ENCODE measurements around the gene DCBLD1.
"Not testable (repeated sequence)": the region's sequence is repeated elsewhere in the genome, so short reads cannot be mapped to it uniquely, and the experiment has no call there.

Gene DCBLD1

DNA sequence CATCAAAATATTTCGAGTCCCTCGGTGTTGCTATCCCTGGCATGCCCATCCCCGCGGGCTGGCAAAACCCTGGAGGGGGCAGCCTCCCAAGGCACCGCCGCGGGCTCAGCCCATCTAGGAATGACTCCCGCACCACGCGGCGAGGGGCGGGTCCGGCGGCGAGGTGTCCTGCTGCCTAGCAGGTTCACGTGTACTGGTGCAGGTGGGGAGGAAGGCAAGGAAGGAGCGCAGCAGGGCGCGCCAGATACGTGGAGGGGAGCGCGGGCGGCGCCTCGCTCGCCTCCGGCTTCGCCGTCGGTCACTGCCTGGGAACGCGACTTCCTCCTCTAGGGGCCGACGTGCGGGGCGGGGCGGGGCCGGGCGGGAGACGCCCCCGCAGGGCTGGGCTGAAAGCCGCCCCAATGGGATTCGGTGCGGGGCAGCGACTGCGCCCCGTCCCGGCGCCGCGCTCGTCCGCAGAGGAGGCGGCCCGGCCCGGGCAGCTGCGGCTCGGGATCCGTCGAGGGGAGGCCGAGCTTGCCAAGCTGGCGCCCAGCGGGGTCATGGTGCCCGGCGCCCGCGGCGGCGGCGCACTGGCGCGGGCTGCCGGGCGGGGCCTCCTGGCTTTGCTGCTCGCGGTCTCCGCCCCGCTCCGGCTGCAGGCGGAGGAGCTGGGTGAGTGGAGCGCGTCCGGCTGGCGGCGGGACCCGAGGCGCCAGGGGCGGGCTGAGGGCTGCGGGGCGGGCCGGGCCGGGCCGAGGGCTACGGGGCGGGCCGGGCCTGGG lies at the start of gene DCBLD1:
DCBLD1 (plus strand) TSS at position 435 of the 764 bp plus-strand sequence; CDS start at position 543, 108 bp downstream.
- DNase-seq (ENCODE audit: low read depth in 2 of 2): peak; percentile 47 to 49

DNA sequence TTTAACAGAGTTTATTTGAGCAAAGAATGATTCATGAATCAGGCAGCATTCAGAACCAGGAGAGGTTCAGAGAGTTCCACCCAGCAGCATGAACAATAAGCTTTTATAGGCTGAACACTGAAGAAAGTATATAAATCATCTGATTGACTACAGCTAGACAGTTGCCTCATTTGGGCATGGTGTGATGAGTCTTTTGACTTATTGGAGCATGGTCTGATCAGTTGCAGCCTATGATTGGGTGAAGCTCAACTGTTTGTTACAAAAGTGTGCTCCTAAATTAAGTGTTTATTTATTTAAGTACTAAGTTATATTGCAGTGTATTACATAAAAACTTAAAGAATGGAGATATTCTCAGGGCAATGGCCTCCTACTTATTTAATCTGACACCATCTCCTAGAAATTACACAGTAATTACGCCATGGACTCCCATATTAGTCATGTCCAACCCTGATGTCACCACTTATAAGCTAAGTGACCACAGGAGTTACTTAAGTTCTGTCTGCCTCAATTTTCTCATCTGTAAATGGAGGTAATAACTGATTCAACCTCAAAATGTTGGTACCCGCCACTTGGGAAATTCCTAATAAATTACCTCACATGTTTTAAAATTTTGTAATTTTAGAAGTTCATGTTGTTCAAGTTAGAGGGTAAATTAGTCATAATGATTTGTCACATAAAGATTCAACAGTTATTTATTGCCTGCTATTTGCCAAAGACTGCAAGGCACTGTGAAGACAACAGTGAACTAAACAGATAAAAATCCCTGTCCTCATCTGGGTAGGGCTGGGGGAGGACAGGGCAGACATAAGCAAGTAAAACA lies 41.6 kb upstream of the DCBLD1 start:
- DNase-seq (ENCODE audit: low read depth in 2 of 2): no peak

DNA sequence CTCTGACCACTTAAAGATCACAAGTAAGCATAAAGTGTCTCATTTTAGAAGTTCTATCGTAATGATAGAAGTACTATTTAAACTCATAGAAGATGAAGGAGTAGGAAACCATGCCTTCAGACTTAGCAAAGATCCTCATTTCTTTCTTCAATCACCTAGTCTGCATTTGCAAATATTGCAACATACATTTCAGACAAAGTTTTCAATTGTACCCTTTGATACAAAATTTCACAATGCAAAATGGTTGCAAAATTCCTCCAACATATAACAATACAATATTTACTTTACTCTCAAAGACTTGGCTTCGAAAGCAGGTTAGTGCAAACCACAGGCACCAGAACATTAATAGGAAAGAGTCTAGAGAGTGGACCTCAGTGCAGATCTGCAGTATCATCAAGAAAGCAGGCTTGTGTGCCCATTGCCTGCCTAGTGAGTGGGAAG lies 40.6 kb upstream of the DCBLD1 start:
- DNase-seq (ENCODE audit: low read depth in 2 of 2): no peak

DNA sequence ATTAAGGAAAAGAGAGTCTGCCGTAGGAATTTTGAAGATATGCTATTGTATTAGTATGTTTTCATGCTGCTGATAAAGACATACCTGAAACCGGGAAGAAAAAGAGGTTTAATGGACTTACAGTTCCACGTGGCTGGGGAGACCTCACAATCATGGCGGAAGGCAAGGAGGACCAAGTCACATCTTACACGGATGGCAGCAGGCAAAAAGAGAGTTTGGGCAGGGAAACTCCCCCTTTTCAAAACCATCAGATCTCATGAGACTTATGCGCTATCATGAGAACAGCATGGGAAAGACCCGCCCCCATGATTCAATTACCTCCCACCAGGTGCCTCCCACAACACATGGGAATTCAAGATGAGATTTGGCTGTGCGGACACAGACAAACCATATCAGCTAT lies 40.2 kb upstream of the DCBLD1 start:
- DNase-seq (ENCODE audit: low read depth in 2 of 2): not testable (repeated sequence)

DNA sequence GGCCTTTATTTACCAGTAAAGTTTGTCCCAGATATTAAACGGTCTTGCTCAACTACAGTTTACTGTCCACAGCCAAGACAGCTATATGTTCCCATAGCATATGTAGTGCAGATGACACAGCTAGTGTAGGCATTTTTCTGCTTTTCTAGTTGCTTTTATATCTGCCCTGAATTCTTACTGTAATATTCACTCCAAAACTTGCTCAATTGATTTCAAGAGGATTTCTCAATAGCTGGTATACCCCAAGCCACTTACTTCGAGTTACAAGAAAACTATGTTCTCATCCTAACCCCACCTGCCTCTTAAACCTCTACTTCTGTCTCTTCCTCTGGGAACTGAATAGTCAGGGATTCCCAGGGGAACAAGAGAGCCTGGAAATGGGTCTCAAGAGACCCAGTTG lies 37.9 kb upstream of the DCBLD1 start:
- DNase-seq (ENCODE audit: low read depth in 2 of 2): no peak

DNA sequence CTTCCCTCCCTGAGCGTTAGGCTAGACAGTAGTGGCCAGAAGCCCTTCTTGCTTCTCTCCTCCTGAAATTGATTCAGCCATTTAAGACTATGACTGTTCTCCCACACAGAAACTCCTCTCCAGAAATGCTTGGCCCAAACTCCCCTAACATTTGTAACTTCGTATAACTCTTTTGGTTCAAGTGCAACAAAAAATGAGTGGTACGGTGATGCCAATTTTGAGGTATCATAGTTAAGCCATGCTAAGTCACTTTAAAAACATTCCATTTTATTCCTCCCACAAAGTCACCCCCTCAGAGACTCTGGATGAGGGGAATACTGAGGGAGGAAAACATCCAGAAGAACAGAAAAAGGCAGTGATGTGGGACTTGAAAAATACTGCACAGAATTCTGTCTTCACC lies 35.6 kb upstream of the DCBLD1 start:
- no peak for DNase-seq (ENCODE audit: low read depth in 2 of 2)

DNA sequence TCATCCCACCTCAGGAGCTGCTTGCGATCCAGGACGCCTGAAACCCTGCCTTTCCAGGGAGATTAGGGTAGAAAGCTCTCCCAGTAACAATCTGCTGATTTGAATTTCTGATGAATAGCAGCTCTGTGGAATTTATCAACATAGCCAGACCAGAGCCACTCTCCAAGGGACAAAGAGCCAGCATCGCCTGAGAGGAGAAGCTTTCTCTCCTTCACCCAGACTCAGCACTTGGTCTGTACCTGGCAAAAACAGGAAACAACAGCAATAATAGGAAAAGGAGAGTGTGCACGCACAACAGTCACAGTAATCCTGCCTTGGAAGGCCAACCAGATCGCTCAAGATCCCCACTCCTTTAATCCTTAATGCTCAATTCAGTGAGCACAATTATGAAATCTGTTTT lies 34.5 kb upstream of the DCBLD1 start:
- DNase-seq (ENCODE audit: low read depth in 2 of 2): no peak

DNA sequence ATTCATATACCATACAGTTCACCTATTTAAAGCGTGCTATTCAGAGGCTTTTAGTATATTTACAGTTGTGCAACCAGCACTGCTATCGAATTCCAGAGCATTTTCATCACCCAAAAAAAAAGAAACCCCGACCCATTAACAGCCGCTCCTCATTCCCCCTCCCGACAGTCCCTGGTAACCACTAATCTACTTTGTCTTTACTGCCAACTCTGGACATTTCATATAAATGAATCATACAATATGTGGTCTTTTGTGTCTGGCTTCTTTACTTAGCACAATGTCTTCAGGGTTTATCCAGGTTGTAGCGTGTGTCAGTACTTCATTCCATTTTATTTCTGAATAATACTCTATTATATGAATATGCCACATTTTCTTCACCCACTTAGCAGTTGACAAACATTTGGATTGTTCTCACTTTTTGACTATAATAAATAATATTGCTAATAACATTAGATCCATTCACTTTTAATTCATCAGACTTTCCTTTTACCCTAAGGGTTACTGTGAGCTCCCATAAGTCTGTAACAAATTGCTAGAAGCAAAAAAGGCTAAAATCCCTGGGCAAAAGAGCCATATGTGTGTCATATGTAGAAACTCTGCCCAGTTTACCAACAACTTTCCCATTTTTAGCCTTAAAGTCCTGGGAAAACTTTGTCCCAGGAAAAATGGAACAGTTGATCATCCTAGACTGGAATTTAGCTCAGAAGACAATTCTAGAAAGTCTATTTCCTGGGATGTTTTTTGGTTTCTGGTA lies 33.6 kb upstream of the DCBLD1 start:
- no peak for DNase-seq (ENCODE audit: low read depth in 2 of 2)

DNA sequence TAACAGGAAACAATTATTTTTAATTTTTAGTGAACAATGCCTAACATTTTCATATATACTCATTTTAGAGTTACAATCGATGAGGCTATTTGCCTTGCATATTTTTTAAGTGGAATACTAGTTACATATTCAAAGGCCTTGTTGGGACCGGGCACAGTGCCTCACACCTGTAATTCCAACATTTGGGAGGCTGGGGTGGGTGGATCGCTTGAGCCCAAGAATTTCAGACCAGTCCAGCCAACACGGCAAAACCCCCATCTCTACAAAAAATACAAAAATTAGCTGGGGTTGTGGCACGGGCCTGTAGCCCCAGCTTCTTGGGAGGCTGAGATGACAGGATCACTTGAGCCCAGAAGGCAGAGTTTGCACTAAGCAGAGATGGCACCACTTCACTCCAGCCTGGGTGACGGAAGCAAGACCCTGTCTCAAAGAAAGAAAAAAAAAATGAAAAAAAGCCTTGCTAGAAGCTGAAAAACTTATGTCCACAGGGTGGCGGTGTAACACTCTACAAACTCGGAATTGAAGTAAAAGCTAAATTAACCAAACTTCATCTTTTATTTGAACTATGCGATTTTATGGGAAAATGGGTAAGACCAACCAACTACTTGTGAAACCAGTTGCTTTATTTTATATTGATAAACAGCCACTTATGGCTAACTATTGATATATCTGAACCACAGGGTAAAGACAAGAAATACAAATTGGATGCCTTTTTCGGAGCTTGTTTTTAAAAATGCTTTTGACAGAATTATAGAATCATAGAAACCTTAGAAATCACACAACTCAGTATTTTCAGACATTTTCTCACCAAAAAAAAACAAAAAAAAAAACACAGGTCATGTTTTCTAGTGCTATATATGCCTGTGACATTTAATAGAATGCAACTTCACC lies 32.7 kb upstream of the DCBLD1 start:
- DNase-seq (ENCODE audit: low read depth in 2 of 2): peak; percentile 13

DNA sequence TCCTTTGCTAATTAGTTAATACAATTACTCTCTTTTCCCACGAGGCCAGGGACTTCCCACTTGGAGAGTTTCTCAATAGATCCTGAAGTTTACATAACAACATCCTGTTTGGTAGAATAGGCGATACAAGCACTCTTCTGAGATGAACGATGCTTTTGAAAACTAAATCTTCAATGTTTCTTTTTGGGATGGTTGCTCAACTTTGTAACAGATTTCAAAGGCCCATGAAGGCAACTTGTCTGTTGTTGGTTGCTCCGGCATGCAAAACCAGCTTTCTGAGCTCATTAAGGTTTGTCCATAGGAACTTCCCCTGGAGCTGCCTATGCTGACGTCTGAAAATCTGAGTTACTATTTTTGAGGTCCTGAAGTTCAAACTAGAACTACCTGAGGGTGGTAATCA lies 30.8 kb upstream of the DCBLD1 start:
- no peak for DNase-seq (ENCODE audit: low read depth in 2 of 2)

DNA sequence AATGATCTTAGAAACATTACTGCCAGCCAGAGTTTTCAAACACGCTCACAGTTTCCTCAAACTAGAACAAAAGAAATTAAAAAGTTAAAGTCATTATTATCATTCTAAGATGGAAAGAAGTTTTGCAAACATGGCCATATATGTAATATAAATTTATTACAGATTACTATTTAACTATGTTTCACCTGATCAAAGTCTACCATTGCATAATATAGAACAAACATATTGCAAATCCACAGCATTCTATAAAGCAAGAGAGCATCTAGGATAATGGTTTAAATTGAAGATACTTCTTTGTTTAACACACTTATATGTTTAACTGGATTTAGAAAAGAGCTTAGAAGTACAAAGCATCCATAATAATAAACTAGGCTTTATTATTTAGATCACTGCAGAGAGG lies 26.2 kb upstream of the DCBLD1 start:
- DNase-seq (ENCODE audit: low read depth in 2 of 2): no peak

DNA sequence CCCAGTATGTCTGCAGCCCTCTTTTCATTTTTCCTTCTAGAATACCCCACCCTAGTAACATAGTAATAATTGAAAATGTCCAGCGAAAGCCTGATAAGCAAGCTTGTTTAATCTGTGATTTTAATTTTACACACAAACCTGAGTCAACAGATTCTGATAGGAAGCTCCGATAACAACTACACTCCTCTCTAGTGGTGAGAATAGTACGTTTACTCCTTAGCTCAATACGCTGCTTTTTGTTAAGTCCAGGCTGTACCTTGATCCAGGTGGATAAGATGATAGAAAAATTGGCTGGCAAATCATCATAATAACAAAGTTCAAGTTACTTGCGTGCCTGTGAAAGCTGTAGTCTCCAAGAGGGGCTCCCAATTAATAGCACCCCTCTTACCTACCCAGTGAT lies 25.5 kb upstream of the DCBLD1 start:
- no peak for DNase-seq (ENCODE audit: low read depth in 2 of 2)

DNA sequence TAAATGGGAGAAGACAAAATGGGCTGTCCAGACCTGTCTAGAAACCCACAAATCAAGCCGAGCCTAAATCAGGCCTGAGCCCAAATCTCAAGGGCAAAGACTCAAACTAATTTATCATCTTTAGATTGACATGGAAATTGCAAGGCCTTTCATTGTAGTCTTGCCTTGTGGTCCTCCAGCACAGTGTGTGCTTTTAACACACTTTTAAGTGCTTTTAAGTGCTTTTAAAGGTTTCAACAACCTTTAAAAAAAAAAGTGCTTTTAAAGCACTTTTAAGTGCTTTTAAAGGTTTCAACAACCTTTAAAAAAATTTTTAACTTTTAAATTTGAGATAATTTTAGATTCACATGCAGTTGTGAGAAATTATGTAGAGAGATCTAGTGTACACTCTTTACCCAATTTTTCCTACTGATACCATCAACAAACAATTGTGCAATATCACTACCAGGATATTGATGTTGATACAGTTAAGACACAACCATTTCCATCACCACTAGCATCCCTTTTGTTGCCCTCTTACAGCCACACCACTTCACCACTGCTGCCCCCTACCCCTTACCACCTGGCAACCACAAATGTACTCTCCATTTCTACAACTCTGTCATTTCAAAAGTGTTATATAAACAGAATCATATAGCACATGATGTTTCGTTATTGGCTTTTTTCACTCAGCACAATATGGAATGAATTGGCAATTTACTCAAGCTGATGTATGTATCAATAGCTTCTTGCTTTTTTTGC lies 23.1 kb upstream of the DCBLD1 start:
- DNase-seq (ENCODE audit: low read depth in 2 of 2): no peak

DNA sequence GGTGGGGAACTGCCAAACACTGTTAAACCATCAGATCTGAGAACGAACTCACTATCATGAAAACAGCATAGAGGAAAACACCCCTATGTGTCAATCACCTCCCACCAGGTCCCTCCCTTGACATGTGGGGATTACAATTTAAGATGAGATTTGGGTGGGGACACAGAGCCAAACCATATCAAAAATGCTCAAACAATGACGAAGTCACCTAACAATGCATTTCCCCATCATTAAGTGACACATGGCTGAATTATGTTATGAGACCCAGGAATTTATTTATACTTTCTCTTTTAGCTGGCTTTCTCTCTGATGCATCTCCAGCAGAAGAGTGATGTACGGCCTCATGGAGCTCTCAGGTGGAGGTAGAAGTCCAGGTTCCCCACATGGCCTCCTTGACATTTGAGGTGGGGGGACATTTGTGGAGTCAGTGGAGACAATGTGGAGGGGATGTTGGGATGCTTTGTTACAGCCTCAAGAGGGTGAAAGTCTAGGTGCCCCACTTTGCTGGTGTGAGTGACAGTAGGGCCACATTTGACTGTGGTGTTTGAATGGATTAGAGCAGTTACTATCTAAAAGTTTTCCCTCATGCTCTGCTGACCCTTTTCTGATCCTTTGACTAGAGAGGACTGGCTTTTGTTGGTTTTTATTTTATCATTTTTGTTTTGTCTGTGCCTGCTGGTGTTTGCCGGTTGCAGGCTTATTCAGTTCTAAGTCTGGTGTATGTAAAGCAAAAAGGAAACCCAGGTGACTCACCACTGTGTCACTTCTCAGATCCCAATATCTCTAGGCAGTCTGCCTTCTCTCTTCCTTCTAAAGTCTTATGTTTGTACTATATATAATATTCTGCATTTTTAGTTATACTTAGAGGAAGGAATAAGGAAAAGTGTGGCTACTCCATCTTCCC lies 18.5 kb upstream of the DCBLD1 start:
- DNase-seq (ENCODE audit: low read depth in 2 of 2): no peak

DNA sequence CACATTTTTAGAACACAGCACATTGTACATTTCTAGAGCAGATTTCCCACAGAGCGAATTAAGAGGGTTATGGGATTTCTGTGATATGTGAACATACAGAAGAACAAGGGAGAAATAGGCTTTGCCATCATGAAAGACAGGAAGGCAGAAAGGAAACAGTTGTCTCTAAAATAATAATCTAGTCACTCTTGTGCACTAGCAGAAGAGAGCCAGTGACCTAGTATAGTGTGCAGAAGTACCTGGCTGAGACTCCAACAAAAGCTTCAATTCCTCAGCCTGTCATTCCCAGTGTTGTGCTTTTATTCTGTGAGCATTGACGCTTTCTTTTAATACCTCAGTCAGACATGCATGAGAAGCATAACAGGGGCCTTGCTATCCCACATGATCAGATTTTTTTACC lies 17.8 kb upstream of the DCBLD1 start:
- DNase-seq (ENCODE audit: low read depth in 2 of 2): no peak

DNA sequence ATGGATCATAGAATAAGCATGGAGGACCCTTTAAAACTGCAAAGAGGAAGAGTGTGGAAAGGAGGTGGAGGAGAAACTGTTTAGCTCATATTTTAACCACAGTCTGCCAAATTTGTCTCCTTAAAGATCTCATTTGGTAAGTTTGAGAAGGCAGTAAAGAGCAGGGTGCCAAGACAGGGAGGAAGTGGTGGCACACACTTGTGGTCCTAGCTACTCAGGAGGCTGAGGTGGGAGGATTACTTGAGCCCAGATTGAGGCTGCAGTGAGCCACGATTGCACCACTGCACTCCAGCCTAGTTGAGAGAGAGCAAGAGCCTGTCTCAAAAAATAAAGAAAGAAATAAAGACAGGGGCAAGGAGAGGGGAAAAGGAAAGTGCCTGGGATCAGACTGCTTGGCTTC lies 16.8 kb upstream of the DCBLD1 start:
- no peak for DNase-seq (ENCODE audit: low read depth in 2 of 2)

DNA sequence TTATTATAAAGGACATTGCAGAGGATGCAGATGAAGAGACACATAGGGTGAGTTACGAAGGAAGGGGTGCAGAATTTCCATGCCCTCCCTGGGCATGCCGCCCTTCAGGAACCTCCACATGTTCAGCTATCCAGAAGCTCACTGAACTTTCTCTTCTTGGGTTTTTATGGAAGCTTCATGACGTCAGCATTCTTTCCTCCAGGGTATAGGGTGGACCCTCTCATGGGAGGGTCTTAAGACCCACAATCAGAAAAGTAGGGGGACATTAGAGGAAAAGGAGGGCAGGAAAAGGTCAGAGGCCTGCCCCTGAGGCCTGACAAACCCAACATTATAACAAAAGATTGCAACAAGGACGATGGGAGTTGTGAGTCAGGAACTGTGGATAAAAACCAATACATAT lies 14.6 kb upstream of the DCBLD1 start:
- no peak for DNase-seq (ENCODE audit: low read depth in 2 of 2)

DNA sequence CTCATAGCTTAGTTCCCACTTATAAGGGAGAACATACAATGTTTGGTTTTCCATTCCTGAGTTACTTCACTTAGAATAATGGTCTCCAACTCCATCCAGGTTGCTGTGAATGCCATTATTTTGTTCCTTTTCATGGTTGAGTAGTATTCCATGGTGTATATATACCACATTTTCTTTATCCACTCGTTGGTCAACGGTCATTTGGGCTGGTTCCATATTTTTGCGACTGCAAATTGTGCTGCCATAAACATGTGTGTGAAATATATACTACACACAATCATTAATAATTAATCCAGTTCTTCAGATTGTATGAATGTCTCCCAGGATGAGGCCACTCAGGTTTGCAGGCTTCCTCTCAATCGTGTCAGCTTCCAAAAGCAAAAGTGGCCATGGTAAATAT lies 13.9 kb upstream of the DCBLD1 start:
- DNase-seq (ENCODE audit: low read depth in 2 of 2): not testable (repeated sequence)

DNA sequence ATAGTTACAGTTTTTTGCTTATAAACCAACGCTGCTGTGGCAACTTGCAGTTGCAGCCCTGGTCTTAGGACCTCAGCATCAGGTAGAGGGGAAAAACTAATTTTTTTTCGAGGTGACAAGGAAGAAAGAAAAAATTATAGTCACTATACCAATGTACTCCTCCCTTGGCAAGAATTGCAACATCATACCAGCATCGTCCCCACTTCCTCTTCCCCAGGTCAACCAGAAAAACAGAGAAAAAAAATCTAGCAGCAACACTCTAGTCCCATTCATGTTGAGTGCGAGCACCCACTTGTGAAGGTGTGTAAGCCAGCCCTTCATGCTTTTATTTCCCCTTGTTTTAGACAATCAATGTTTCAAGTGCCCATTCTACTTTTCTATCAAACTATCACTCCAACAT lies 13.1 kb upstream of the DCBLD1 start:
- DNase-seq (ENCODE audit: low read depth in 2 of 2): no peak

DNA sequence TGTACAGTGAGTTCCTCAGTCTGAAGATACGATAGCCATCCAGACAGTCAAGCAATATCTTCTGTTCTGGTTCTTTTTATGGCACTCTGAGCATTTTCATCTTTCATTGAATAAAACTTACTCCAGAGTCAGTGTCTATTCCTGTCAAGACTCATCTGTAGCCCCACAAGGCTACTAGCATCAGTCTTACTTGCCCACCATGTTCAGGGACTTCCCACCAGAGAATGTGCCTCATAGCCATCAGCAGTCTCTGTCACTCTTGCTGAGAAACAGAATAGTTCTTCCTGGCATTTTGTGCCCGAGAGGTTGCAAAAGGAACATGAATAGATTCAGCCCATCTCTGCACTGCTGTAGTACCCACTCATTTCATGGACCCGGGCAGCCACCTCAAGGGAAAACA lies 12.7 kb upstream of the DCBLD1 start:
- no peak for DNase-seq (ENCODE audit: low read depth in 2 of 2)
